ENCODE data around the gene AKT1. TPM values are rescaled to one million over a fixed set of nuclear protein-coding genes. Genes with fewer than 3 reads are reported as not detected.
"Not testable (repeated sequence)": the region's sequence is repeated elsewhere in the genome, so short reads cannot be mapped to it uniquely, and the experiment has no call there.

The AKT1 gene
- total and polyA plus RNA-seq, 3 experiments from 2014 or later: 34.1 to 150 (median 147) TPM

- Histone ChIP-seq H3K27me3 (ENCODE audit: insufficient read depth, low read length, poor library complexity, severe bottlenecking) (no peaks in the 10 kb centered on the region), H3K4me1 (ENCODE audit: insufficient read depth, low read length) (no peaks in the 10 kb centered on the region), H3K36me3 (ENCODE audit: insufficient read depth, low read length) (no peaks in the 10 kb centered on the region), H3K27ac (ENCODE audit: low read depth, low read length) (no peak overlapping the region), H3K4me3 (ENCODE audit: low read length) (no peak overlapping the region), H3K9me3 (ENCODE audit: low read length) (no peaks in the 10 kb centered on the region)
- H3K4me3 Mint-ChIP-seq: no peak overlapping the region
- no peaks in the 10 kb centered on the region for H3K36me3 Mint-ChIP-seq
- no peak for DNase-seq
- H3K27me3 Mint-ChIP-seq: no peaks in the 10 kb centered on the region
- ChIA-PET CTCF (interaction anchor here (1.6 kb wide), 1 partner anchor 11 kb away, joined by 4 read pairs; no protein-coding TSS in a partner anchor), POLR2A (no interaction called here)
- H3K4me1 Mint-ChIP-seq: no peaks in the 10 kb centered on the region
- H3K27ac Mint-ChIP-seq: peak overlapping the region in 1 of 8 donors; percentile 41
- no peaks in the 10 kb centered on the region for H3K9me3 Mint-ChIP-seq
Observed at GRCh38 chr14:104734051-104734587, 61.4 kb downstream of the AKT1 start.

- no peaks in the 10 kb centered on the region for H3K4me1 ChIP-seq (ENCODE audit: insufficient read depth, low read length)
- no peaks in the 10 kb centered on the region for H3K27me3 Mint-ChIP-seq
- no peak for DNase-seq
- no peaks in the 10 kb centered on the region for H3K27me3 ChIP-seq (ENCODE audit: insufficient read depth, low read length, poor library complexity, severe bottlenecking)
- H3K4me3 ChIP-seq (ENCODE audit: low read length): no peak overlapping the region
- no peak overlapping the region for H3K27ac ChIP-seq (ENCODE audit: low read depth, low read length)
- H3K27ac Mint-ChIP-seq: no peak overlapping the region
- H3K9me3 ChIP-seq (ENCODE audit: low read length): no peaks in the 10 kb centered on the region
- H3K4me1 Mint-ChIP-seq: no peaks in the 10 kb centered on the region
- H3K4me3 Mint-ChIP-seq: no peak overlapping the region
- POLR2A ChIA-PET: no interaction called here
- no peaks in the 10 kb centered on the region for H3K36me3 ChIP-seq (ENCODE audit: insufficient read depth, low read length)
- no peaks in the 10 kb centered on the region for H3K36me3 Mint-ChIP-seq
- no peaks in the 10 kb centered on the region for H3K9me3 Mint-ChIP-seq
- CTCF ChIA-PET: interaction anchor here (0.6 kb wide), 1 partner anchor 9 kb away, joined by 3 read pairs; the partner anchor contains the start of gene ADSS1
Observed at GRCh38 chr14:104732931-104733681, 62.4 kb downstream of the AKT1 start.

- Histone ChIP-seq H3K27ac (ENCODE audit: low read depth, low read length) (no peak overlapping the region), H3K9me3 (ENCODE audit: low read length) (no peaks in the 10 kb centered on the region), H3K4me3 (ENCODE audit: low read length) (no peak overlapping the region), H3K27me3 (ENCODE audit: insufficient read depth, low read length, poor library complexity, severe bottlenecking) (no peaks in the 10 kb centered on the region), H3K4me1 (ENCODE audit: insufficient read depth, low read length) (no peaks in the 10 kb centered on the region), H3K36me3 (ENCODE audit: insufficient read depth, low read length) (no peaks in the 10 kb centered on the region)
- H3K36me3 Mint-ChIP-seq: no peaks in the 10 kb centered on the region
- H3K27ac Mint-ChIP-seq: no peak overlapping the region
- ChIA-PET CTCF (no interaction called here), POLR2A (no interaction called here)
- H3K4me1 Mint-ChIP-seq: no peaks in the 10 kb centered on the region
- no peaks in the 10 kb centered on the region for H3K9me3 Mint-ChIP-seq
- no peak for DNase-seq
- H3K27me3 Mint-ChIP-seq: no peaks in the 10 kb centered on the region
- H3K4me3 Mint-ChIP-seq: no peak overlapping the region
Observed at GRCh38 chr14:104732355-104732804, 63.2 kb downstream of the AKT1 start.

- H3K36me3 Mint-ChIP-seq: no peaks in the 10 kb centered on the region
- Histone ChIP-seq H3K9me3 (ENCODE audit: low read length) (no peaks in the 10 kb centered on the region), H3K36me3 (ENCODE audit: insufficient read depth, low read length) (no peaks in the 10 kb centered on the region), H3K27me3 (ENCODE audit: insufficient read depth, low read length, poor library complexity, severe bottlenecking) (no peaks in the 10 kb centered on the region), H3K27ac (ENCODE audit: low read depth, low read length) (no peak overlapping the region), H3K4me1 (ENCODE audit: insufficient read depth, low read length) (no peaks in the 10 kb centered on the region), H3K4me3 (ENCODE audit: low read length) (no peak overlapping the region)
- POLR2A ChIA-PET: no interaction called here
- H3K27me3 Mint-ChIP-seq: no peaks in the 10 kb centered on the region
- no peaks in the 10 kb centered on the region for H3K4me1 Mint-ChIP-seq
- no peak for DNase-seq
- H3K9me3 Mint-ChIP-seq: no peaks in the 10 kb centered on the region
- no peak overlapping the region for H3K4me3 Mint-ChIP-seq
- no peak overlapping the region for H3K27ac Mint-ChIP-seq
- CTCF ChIA-PET: no interaction called here
Observed at GRCh38 chr14:104731320-104732294, 63.9 kb downstream of the AKT1 start.

GRCh38 chr14:104730487-104730886, 65.1 kb downstream of the AKT1 start:
- ChIA-PET POLR2A (no interaction called here), CTCF (no interaction called here)
- Mint-ChIP-seq H3K4me1 (no peaks in the 10 kb centered on the region), H3K27ac (no peak overlapping the region), H3K27me3 (no peaks in the 10 kb centered on the region), H3K36me3 (no peaks in the 10 kb centered on the region), H3K4me3 (no peak overlapping the region), H3K9me3 (no peaks in the 10 kb centered on the region)
- Histone ChIP-seq H3K4me3 (ENCODE audit: low read length) (no peak overlapping the region), H3K36me3 (ENCODE audit: insufficient read depth, low read length) (no peaks in the 10 kb centered on the region), H3K4me1 (ENCODE audit: insufficient read depth, low read length) (no peaks in the 10 kb centered on the region), H3K27ac (ENCODE audit: low read depth, low read length) (peak overlapping the region; percentile 31), H3K27me3 (ENCODE audit: insufficient read depth, low read length, poor library complexity, severe bottlenecking) (no peaks in the 10 kb centered on the region), H3K9me3 (ENCODE audit: low read length) (no peaks in the 10 kb centered on the region)
- no peak for DNase-seq

- no peaks in the 10 kb centered on the region for H3K9me3 ChIP-seq (ENCODE audit: low read length)
- H3K4me3 Mint-ChIP-seq: no peak overlapping the region
- H3K36me3 Mint-ChIP-seq: no peaks in the 10 kb centered on the region
- CTCF ChIA-PET: no interaction called here
- H3K27me3 Mint-ChIP-seq: no peaks in the 10 kb centered on the region
- POLR2A ChIA-PET: no interaction called here
- no peak overlapping the region for H3K27ac Mint-ChIP-seq
- no peaks in the 10 kb centered on the region for H3K27me3 ChIP-seq (ENCODE audit: insufficient read depth, low read length, poor library complexity, severe bottlenecking)
- no peak overlapping the region for H3K4me3 ChIP-seq (ENCODE audit: low read length)
- DNase-seq: no peak
- peak overlapping the region; percentile 31 for H3K27ac ChIP-seq (ENCODE audit: low read depth, low read length)
- no peaks in the 10 kb centered on the region for H3K9me3 Mint-ChIP-seq
- H3K36me3 ChIP-seq (ENCODE audit: insufficient read depth, low read length): no peaks in the 10 kb centered on the region
- H3K4me1 ChIP-seq (ENCODE audit: insufficient read depth, low read length): peaks cover 3% of the 10 kb centered on the region
- no peaks in the 10 kb centered on the region for H3K4me1 Mint-ChIP-seq
Observed at GRCh38 chr14:104729835-104730181, 65.7 kb downstream of the AKT1 start.

- H3K27ac Mint-ChIP-seq, CTCF ChIA-PET: not testable (repeated sequence)
Observed at GRCh38 chr14:104729176-104729834, 66.2 kb downstream of the AKT1 start.

More at GRCh38 chr14:104729176-104729834, 66.2 kb downstream of the AKT1 start:
- DNase-seq; POLR2A ChIA-PET; H3K36me3 Mint-ChIP-seq; H3K36me3 ChIP-seq (ENCODE audit: insufficient read depth, low read length); H3K9me3 ChIP-seq (ENCODE audit: low read length); H3K4me3 ChIP-seq (ENCODE audit: low read length); H3K9me3 Mint-ChIP-seq; H3K4me1 ChIP-seq (ENCODE audit: insufficient read depth, low read length); H3K4me1 Mint-ChIP-seq; H3K27me3 ChIP-seq (ENCODE audit: insufficient read depth, low read length, poor library complexity, severe bottlenecking); H3K27me3 Mint-ChIP-seq: not testable (repeated sequence)
- peak overlapping the region in 1 of 7 donors; percentile 45 for H3K4me3 Mint-ChIP-seq
- peak overlapping the region; percentile 38 for H3K27ac ChIP-seq (ENCODE audit: low read depth, low read length)
